GM21825 (cell line): ENCODE results near the gene PAM.
"Not testable (repeated sequence)": the region's sequence is repeated elsewhere in the genome, so short reads cannot be mapped to it uniquely, and the experiment has no call there.

ENCODE experiments used
- ATAC-seq: cut with Tn5 transposase; IDR thresholded peaks from one replicate; pipeline ENCODE4 v1.9.1; 2021; ENCODE audit warnings: mild to moderate bottlenecking, moderate library complexity; ENCODE audit not compliant: unreplicated experiment

PAM gene

DNA sequence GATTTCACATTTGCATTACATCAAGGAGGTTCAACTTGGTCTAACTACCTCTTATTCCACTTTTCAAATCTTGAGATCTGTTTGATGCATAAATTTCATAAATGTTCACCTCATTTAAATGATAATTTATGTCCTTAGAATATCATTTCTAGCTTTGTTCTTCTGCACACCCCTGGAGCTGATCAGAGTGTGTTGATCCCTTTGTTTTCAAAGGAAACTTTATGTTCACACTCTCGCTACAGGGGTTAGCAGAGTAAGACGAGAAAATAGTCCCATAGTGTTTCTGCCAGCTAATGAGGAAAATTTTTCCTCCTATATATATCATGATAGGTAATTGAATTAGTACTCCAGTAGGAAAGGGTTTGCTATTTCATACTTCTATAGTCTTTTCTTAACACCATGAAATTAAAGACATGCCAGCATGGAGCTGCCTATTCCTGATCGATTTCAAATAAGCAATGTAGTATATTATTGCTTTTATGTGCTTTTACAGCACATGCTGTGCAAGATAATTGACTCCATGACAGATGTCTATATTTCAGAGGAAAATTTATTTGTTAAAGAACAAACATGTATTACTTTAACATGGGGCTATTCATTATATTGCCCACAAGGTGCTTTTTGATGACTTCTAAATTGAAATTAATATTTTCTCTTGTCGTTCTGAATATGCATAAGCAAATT, 4.8 kb upstream of the PAM start:
- no peak for ATAC-seq

DNA sequence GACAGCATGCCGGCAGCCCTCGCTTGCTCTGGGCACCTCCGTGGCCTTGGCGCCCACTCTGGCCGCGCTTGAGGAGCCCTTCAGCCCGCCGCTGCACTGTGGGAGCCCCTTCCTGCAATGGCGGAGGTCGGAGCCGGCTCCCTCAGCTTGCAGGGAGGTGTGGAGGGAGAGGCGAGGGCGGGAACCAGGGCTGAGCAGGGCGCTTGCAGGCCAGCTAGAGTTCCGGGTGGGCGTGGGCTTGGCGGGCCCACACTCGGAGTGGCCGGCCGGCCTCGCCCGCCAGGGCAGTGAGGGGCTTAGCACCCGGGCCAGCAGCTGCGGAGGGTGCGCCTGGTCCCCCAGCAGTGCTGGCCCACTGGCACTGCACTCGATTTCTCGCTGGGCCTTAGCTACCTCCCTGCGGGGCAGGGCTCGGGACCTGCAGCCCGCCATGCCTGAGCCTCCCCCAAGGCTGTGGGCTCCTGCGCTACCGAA, 3.2 kb upstream of the PAM start:
- not testable (repeated sequence) for ATAC-seq

DNA sequence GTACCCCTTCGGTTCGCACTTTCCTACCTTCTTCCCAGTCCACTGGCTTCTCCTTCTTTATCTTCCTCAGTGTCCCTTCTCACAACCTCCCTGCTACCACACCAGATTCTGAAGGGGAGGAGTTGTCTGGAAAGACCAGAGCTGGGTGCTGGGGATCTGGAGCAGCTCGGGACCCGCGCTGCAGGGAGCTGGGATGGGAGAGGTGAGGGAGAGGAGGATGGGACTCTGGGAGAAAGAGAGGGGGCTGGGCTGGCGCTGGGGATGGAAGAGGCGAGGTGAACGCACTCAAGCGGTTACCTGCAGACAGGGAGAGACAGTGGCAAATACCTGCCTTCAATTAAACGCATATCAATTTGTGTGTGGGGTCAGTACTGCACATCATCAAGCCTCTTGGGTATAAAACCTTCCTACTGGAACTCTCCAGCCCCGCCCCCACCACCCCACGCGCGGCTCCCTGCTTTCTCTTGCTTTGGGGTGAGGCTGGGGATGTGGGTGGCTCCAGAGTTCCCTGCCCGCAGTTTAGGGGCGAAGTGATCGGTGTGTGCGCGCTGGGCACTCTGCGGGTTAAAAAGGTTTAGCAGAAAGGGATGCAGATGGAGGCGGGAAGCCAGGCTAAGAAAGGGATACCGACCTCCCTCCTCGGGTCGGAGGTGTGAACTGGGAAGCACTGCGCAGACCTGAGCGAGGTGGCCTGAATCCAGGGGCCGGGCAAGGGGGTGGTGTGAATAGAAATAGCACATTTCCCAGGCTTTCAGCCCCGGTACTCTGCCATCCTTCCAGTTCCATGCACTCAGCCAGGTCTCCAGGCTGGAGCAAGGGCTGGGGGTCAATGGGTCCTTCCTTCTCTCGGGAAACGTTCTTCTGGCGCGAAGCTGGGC, 977 bp upstream of the PAM start:
- ATAC-seq: no peak

DNA sequence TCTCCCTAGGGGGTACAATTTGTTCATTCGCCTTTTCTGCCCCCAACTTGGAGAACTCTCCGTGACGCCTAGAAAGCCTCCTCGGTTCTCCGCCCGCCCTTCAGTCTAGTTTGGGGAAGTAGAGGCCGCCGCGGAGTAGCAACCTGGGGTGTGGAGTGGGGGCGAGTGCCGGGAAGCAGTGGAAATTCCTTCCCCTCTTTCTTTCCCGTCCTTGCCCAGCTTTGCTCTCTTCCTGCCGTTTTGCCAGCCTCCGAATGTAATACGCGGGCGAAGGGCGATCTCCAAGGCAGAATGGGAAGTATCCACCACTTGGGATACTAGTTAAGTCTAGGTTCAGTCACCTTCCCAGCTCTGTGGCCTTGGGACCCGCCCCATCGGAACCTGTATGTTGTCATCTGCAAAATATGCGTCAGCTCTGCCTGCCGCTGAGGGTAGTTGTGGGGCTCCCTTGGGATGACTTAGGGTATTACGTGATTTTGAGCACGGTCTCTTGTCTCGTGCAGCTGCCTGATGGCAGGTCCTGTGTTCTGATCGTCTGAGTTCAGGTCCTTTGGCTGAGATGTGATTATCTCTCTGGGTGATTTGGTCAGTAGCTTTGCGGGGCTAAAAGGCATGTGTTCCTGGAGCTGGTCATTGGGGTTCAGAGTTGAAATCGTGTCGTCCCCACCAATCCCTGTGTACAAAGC, 724 bp downstream of the PAM start:
- ATAC-seq: peak; percentile 74

DNA sequence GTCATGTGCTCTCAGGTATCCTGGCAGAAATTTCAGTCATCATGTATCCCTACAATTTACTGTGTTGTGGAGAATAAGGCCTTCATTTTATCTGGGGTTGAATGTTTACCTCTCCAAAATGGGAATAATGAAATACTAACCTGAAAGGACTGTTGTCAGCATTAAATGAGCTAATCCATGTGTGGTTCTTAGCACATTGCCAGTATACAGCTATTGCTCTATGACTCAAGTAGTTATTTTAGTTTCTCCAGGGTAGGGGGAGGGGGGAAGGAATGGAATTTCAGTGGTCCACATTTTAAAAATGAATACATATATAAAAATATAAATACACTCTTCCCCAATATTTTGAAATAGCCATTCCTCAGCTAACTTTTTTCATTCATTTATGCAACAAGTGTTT, 3.5 kb downstream of the PAM start:
- no peak for ATAC-seq

DNA sequence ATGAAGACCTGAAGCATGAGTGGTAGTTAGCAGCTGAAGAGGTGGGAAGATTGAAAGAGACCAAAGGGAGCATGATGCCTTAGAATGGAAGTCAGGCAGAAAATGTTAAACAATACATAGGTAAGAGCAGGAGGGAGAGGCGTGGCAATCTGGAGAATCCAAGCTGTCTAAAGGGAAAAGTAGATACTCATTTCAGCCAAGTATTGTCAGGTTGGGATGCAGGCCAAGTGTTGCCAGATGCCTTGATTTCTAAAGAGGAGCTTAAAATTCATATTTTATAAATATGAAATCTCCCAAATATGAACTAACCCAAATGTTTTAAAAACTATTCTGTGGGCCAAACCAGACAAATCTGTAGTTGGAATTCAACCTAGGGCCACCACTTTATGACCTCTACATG, 4.2 kb downstream of the PAM start:
- ATAC-seq: no peak

DNA sequence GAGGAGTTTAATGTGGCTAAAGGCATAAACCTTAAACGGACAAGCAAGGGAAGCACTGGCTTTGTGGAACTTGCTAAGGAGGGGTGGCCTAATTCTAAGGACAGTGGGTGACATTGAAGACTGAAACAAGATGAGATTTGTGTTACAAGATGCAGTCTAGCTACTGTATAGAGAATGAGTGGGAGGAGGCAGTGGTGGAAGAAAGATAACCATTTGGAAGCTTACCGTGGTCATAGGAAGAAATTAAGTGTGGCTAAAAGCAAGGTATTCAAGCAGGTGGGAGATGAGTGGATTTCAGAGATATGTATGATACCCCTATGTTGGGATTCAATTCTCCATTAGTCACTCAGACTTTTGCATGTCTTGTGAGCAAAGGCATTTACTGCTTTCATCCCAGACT, 4.6 kb downstream of the PAM start:
- ATAC-seq: no peak

DNA sequence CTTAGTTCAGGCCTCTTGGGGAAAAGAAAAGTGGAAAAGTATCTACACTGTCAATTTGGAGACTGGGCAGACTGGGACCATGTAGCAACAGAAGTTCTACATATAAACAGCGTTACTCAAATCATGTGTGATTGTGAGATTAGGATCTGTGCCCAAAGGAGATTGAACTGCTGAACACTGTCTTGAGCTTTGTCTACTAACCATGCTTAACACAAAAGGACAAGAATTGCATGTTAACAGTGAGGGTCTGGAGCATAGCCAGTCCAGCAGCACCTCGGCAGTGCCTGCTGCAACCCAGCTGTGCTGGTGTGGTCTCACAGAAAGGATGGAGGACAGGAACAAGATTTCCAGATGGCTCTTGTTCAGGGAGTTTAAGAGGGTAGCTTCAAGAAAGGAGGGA, 5.7 kb downstream of the PAM start:
- ATAC-seq: no peak

DNA sequence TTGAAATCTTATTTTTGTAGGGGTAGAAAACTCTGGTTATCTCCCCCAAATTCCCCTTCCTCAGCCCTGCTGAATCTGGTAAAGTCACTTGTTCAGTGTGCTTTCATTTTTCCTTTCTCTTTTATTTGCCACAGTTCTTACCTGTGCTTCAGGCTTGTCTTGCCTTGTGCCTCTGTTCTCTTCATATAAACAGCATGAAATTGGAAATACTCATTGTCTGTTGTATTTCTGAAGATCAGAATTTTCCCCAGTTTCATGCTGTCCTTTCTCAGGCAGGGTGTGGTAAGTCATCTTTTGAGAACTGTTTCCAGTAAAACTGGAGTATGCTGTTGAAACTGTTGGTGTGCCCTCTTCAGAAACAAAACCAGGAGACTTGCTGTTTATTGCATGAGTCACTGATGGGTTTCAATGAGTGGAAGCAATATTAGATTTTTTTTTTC, 7.0 kb downstream of the PAM start:
- peak; percentile 75 for ATAC-seq

DNA sequence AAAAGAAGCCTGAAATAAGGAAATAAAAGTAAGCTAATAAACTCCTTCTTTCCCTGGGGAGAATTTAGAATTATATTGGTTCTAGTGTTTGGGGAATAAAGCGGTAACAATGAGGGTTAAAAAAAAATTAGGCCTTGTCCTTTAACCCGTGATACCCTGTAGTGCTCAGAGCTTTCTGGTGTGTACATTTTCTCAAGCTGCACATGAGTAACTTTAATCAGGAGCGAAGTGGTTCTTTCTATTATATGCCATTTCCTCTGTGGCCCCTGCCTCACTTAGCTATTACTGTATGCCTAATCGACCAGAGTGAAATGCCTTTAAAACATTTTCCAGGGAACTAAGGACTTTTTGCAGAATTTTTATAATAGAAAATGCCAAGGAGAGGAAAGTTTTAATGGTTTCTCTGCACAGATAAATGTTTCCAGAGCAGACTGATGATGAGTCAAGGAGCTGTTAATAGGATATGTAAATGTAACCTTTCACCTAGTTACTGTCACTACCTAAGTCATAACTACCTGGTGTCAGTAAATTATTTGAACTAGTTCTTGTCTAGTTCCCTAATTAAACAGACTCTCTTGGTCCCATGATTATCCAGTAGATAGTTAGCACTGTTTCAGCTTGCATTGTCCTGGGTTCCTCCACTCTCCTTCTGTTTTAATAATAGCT, 7.6 kb downstream of the PAM start:
- no peak for ATAC-seq

DNA sequence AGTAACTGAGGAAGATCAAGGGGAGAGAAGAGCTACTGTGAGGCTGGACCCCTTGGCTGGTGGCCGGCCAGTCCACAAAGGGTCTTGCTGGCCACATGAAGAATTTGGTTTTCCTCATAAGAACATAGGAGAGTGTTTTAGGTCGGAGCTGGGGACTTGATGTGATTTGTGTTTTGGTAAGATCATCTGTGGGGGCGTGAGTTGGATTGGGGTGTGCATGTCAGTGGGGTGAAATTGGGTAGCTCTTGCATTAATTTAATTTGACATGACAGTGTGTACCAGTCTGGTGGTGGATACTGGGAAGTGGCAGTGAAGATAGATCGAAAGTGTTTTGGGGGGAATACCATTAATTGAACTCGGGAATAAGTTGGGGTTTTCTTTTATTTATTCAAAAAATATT, 8.6 kb downstream of the PAM start:
- no peak for ATAC-seq

DNA sequence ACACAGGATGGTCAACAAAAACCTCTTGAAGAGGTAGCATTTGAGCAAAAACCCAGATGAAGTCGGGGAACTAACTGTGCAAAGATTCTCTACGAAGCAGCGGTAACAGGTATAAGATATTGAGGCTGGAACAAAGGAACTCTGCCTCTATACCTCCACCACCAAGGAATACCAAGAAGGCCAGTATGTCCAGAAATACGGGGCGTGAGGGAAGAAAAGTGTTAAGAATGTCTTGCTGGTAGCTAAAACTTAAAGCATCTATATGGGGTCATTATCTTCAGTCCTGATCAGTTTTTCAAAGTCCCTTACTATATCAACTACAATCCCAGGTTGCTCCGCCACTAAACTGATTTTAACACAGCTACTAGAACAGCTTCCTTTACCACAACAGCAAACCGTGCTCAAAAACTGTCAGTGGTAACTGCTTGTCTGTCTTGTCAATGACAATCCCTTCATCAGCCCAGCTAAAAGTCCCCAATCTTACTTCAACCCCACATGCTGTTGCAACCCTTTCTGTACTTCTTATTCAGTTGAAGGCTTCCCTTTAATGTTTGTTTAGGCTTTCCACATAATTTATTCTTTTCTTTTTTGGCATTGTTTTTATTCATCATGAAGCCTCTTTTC, 9.4 kb downstream of the PAM start:
- no peak for ATAC-seq

DNA sequence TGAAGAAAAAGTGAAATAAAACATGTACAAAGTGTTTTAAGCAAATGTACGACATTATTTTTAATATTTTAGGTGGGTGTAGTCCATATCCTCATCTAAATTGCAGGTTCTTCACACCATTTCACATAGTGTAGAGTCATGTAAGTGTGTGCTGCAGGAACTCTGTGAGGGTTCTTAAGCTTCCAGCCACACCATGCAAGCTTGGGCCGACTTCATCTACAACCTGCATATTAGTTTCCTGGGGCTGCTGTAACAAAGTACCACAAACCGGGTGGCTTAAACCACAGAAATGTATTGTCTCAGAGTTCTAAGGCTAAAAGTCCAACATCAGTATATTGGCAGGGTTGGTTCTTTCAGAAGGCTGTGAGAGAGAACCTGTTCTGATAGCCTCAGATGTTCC, 10.2 kb downstream of the PAM start:
- ATAC-seq: no peak

DNA sequence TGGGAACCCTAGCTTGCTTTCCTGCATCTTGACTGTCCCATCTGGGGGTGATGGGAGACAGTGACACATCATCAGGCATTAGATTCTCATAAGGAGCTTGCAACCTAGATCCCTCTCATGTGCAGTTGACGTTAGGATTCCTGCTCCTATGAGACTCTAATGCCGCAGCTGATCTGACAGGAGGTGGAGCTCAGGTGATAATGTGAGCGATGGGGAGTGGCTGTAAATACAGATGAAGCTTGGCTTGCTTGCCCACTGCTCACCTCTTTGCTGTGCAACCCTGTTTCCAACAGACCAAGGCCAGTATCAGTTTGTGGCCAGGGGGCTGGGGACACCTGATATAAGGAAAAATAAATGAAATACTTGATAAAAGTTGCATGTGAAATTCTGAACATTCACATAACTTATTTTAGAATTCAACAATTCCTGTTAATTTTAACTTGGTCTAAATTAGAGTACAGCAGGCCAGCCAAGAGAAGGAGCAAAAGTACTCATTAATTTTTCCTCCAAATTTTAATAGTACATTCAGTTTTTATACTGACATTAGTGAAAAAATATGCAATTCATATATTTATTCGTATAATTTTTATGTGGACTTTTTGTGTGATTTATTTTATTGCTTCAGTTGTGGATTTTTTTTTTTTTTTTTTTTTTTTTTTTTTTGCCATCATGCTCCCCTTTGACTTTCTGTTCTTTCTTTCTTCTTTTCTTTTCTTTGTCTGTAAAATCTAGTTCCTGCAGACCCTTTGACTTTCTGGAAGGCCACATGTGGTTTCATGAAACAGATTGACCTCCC, 11.4 kb downstream of the PAM start:
- no peak for ATAC-seq

DNA sequence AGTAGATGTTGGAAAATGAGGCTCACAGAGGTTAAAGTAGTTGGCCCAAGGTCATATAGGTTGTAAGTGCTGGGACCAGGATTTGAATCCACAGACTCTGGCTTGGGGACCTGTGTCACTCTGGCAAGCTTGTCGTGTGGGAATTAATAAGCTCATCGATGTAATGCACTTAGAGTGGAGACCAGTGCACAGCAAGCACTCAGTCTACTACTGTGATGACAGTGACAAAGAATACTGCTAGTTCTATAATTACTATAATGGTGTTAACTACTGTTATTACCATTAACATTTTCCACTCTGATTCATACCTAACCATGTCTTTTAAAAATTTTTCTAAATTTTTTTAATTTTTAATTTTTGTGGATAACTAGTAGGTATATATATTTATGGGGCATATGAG, 12.8 kb downstream of the PAM start:
- no peak for ATAC-seq

DNA sequence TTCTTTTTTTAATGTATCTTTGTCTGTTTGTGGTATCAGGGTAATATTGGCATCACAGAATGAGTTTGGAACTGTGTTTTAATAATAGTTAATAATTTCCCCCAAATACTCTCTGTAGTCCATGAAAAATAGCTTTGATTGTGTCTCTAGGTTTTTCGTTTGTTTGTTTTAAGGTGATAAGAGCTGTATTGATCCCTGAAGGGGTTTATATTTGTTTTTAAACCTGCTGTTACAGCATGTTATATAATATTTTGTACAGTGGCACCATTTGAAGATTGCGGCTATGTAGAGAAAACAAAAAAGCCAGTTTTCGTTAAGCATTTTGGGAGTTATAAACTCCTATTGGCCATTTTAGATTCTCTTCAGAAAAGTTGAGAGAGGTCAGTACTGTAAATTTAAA, 15.7 kb downstream of the PAM start:
- no peak for ATAC-seq

DNA sequence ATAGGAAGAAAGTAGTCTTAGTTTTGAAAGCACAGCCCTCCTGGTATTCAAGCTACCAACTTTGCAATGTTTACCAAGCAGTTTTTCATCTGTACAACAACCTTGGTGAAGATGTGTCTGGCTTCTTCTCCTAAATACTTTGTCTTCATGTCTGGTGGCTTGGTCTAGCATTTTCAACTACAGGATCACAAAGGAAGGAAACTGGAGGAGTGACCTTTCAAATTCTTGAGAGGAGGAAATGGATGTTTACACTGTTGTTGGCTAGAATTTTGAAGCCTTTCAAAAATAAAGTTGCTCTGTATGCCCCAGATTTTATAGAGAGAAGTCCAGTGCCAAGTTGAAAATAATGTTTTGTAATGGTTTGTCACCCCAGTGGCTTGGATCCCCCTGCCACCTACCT, 16.3 kb downstream of the PAM start:
- ATAC-seq: no peak

DNA sequence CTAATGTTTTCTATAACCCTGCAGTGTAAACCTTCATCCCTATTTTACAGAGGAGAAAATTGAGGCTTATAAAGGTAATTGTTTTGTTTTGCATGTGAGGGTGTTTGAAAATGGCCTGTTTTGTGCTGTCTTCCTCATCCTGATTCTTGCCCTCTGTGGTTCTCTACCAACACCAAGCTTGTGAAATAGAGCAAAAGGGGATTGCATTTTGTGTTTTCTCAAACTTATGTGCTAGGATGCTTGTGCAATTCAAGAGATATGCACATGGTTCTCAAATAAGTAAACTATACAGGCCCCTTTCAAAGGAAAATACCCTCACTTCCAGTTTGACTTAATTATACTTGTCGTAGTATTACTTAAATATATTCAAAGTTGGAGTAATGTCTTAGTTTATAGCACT, 17.2 kb downstream of the PAM start:
- no peak for ATAC-seq

DNA sequence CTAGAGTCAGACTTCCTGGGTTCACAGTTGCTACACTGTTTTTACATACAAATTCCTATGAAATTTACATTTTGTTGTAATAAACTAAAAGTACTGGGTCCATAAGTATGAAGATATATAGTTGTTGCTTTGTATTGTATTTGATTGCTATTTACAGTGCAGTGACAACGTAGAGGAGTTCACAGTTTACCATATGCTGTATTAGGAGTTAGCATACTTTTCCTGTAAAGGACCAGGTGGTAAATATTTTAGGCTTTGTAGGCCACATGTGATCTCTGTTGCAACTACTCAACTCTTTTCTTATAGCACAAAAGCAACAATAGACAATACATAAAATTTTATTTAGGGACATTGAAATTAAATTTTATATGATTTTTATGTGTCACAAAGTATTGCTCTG, 18.0 kb downstream of the PAM start:
- ATAC-seq: no peak

DNA sequence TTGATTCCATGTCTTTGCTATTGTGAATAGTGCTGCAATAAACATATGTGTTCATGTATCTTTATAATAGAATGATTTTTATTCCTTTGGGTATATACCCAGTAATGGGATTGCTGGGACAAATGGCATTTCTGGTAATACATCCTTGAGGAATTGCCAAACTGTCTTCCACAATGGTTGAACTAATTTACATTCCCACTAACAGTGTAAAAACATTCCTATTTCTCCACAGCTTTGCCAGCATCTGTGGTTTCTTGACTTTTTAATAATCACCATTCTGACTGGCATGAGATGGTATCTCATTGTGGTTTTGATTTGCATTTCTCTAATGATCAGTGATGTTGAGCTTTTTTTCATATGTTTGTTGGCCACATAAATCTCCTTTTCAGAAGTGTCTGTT, 20.7 kb downstream of the PAM start:
- ATAC-seq: not testable (repeated sequence)
